Left lung (tissue), 10 donors: Measurements from ENCODE around the gene SLC2A8. TPM values are rescaled to one million over a fixed set of nuclear protein-coding genes. Genes with fewer than 3 reads are reported as not detected.

ENCODE experiments used
- ATAC-seq: fragments of 200-7000 bp; cut with Tn5 transposase; one replicate; pipeline ENCODE4 v1.9.1; 2020; ENCODE audit warnings: moderate library complexity
- DNase-seq, 4 donors: peaks; one replicate each; pipeline ENCODE4 v3.0.0-alpha.2; 2013 to 2020
- H3K27ac ChIP-seq, 2 donors: fragments of 200-600 bp; sonication (generic) in 1 of 2; one replicate each; pipeline versions ENCODE4 v1.5.0 to v1.8.0; 2020 to 2021
- H3K27me3 ChIP-seq, 2 donors: fragments of 200-600 bp; sonication (generic) in 1 of 2; one replicate each; pipeline versions ENCODE4 v1.5.0 to v1.8.0; 2020 to 2021
- H3K36me3 ChIP-seq, 2 donors: fragments of 200-600 bp; sonication (generic) in 1 of 2; one replicate each; pipeline versions ENCODE4 v1.5.0 to v1.8.0; 2020 to 2021
- H3K4me1 ChIP-seq, 2 donors: fragments of 200-600 bp; one replicate each; pipeline ENCODE4 v1.8.0; 2021
- H3K4me3 ChIP-seq, 2 donors: fragments of 200-600 bp; sonication (generic) in 1 of 2; one replicate each; pipeline versions ENCODE4 v1.5.0 to v1.8.0; 2020 to 2021; ENCODE audit warnings: mild to moderate bottlenecking in 1 of 2
- H3K9me3 ChIP-seq, 2 donors: fragments of 200-600 bp; sonication (generic) in 1 of 2; one replicate each; pipeline versions ENCODE4 v1.5.0 to v1.8.0; 2020 to 2021
- intact Hi-C, 2 donors: fragments of 100-400 bp; cut with DNase I; formaldehyde crosslinking; loops; one replicate each; pipeline versions ENCODE4 v1.11.2 to v1.14.2; 2022
- polyA plus RNA-seq, 6 donors: library from polyadenylated mRNA; unstranded; fragments of 120-200 nt; gene quantifications; one replicate each; pipeline ENCODE4 v1.2.1, GENCODE V29; 2013; ENCODE audit not compliant: insufficient read length in 6 of 6
- total RNA-seq, 2 donors: library from RNA; stranded (reverse); fragmentation: NEBNext Ultra II Directional; extraction: Animal tissue kit (Norgen Biotek cat#: 25700); gene quantifications; one replicate each; pipeline ENCODE4 v1.2.1, GENCODE V29; 2021
- TF ChIP-seq, protein P1 (sequence below), 2 donors: fragments of 200-600 bp; sonication (generic) in 1 of 2; IDR thresholded peaks; one replicate each; pipeline versions ENCODE4 v1.5.0 to v1.8.0; 2021; ENCODE audit warnings: antibody characterized with exemption in 2 of 2
- donor health status: DM: no; HTN: yes; CAD: no.
- donor health status: DM: no; HTN: no; CAD: no.

Gene SLC2A8
- total and polyA plus RNA-seq, 8 donors: 18.6 to 24.2 (median 21.6) TPM

DNA sequence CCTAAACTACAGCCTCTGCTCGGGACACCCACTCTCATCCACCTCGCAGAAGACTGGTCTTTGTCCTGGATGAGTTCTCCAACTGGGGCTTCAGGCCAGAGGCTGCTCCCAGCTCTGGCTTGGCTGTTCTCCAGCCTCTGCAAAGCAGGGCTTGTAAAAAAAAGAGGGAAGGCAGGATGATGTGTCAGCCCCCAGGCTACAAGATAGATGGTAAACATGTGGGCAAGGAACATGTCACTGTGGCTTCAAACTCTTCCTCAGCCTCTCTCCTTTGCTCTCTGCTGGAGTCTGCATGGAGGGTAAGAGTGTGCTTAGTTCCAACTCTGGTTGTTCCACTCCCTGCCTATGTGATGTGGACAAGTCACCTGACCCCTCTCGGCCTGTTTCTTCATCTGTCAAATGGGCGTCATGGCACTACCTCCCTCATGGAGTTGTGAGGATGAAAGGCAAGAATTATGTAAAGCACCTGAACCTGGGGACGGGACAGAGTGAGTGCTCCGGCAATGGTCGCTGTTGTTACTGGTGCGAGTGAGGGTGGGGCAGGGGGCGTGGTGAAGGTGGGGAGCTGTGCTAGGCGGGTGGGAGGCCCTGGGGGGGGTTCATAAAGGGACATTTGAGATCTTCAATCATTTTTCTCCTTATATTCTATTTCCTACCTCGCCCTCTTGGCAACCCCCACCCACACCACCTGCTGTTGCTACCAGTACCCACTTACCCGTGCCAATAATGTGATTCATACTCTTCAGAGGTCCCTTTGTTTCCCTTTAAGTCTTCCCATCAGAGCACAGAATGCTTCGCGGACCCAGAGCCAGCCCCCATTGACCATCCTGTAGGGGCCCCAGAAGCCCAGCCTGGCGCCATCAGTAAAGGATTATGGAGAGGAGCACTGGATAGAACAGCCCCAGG, 20.4 kb downstream of the SLC2A8 start:
- peaks cover 0 to 10% of the 10 kb centered on the region in 2 donors for H3K4me1 ChIP-seq
- H3K4me3 ChIP-seq: no peak overlapping the region
- no peaks in the 10 kb centered on the region for H3K27me3 ChIP-seq
- peak; percentile 16 for ATAC-seq
- H3K9me3 ChIP-seq: no peaks in the 10 kb centered on the region
- H3K27ac ChIP-seq: no peak overlapping the region
- no peaks in the 10 kb centered on the region for H3K36me3 ChIP-seq
- TF ChIP-seq, protein P1, sequence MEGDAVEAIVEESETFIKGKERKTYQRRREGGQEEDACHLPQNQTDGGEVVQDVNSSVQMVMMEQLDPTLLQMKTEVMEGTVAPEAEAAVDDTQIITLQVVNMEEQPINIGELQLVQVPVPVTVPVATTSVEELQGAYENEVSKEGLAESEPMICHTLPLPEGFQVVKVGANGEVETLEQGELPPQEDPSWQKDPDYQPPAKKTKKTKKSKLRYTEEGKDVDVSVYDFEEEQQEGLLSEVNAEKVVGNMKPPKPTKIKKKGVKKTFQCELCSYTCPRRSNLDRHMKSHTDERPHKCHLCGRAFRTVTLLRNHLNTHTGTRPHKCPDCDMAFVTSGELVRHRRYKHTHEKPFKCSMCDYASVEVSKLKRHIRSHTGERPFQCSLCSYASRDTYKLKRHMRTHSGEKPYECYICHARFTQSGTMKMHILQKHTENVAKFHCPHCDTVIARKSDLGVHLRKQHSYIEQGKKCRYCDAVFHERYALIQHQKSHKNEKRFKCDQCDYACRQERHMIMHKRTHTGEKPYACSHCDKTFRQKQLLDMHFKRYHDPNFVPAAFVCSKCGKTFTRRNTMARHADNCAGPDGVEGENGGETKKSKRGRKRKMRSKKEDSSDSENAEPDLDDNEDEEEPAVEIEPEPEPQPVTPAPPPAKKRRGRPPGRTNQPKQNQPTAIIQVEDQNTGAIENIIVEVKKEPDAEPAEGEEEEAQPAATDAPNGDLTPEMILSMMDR (IDR thresholded peaks at IDR 0.05): no peak
- intact Hi-C loops: no loop called here
- no peak for DNase-seq

DNA sequence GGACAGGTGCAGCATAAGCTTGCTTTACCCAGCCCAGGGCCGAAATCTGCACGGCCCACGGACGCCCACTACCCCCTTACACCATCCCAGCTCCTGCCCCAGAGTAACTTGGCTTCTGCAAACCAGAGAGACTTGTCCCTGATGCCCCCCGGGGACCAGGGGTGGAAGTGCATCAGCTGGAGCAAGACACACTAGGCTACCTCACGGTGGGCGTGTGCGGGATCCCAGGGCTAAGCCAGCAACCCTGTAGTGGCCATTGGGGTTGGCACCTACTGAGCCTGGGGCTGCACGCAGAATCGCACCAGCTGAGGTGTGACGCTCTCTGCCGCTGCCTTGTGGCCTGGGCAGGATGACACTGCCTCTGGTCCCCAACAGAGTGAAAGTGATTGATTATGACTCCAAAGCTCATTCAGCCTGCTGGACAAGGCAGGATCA, 21.1 kb downstream of the SLC2A8 start:
- TF ChIP-seq, protein P1 (IDR thresholded peaks at IDR 0.05): peak in 1 of 2 donors; percentile 9
- intact Hi-C loops: no loop called here
- H3K36me3 ChIP-seq: no peaks in the 10 kb centered on the region
- H3K27me3 ChIP-seq: no peaks in the 10 kb centered on the region
- DNase-seq (no peak), ATAC-seq (peak; percentile 32)
- no peaks in the 10 kb centered on the region for H3K9me3 ChIP-seq
- peaks cover 5 to 17% of the 10 kb centered on the region in 2 donors for H3K4me1 ChIP-seq
- H3K27ac ChIP-seq: no peak overlapping the region
- no peak overlapping the region for H3K4me3 ChIP-seq

DNA sequence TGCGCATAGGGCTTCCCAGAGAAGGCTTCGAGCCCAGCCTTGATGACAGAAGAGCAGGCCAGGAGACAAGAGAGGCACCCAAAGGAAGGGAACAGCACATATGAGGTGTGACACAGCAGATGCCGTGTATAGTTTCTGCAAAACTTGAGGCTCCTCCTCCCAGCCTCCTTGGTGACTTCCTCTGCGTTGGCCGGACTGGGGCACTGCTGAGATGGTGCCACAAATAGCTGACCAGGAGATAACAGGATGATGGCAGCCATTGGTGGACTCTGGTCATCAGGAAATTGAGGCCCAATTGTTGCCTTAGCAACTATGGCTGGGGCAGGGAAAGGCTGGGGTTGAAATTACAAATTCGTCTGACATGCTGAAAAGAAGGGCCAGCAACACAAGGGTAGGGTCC, 22.4 kb downstream of the SLC2A8 start:
- ATAC-seq (no peak), DNase-seq (no peak)
- Histone ChIP-seq H3K4me3 (no peak overlapping the region), H3K36me3 (no peaks in the 10 kb centered on the region), H3K4me1 (peaks cover 7 to 23% of the 10 kb centered on the region in 2 donors), H3K27me3 (no peaks in the 10 kb centered on the region), H3K9me3 (no peaks in the 10 kb centered on the region), H3K27ac (no peak overlapping the region)
- intact Hi-C loops: no loop called here
- TF ChIP-seq, protein P1 (IDR thresholded peaks at IDR 0.05): no peak

DNA sequence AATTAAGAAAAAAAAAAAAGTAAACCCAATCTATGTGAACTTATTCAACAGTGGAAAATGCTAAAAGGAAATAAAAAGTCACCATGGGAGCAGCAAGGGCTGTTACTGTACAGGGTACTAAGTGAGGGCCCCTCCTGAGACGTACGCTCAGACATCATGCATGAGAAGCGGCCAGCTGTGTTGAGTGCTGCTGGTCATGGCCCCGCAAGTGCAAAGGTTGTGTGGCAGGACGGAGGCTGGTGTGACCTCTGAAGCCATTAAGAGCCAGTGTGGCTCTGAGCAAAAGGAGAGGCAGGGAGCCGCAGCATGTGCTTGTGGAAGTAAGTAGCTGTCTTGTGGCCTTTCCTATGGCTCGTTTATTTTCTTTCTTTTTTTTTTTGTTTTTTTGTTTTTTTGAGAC, 24.1 kb downstream of the SLC2A8 start:
- H3K36me3 ChIP-seq: no peaks in the 10 kb centered on the region
- ATAC-seq (no peak), DNase-seq (no peak)
- peaks cover 20 to 37% of the 10 kb centered on the region in 2 donors for H3K4me1 ChIP-seq
- no peaks in the 10 kb centered on the region for H3K27me3 ChIP-seq
- no peaks in the 10 kb centered on the region for H3K9me3 ChIP-seq
- TF ChIP-seq, protein P1 (IDR thresholded peaks at IDR 0.05): no peak
- H3K4me3 ChIP-seq: no peak overlapping the region
- intact Hi-C loops: no loop called here
- no peak overlapping the region for H3K27ac ChIP-seq

DNA sequence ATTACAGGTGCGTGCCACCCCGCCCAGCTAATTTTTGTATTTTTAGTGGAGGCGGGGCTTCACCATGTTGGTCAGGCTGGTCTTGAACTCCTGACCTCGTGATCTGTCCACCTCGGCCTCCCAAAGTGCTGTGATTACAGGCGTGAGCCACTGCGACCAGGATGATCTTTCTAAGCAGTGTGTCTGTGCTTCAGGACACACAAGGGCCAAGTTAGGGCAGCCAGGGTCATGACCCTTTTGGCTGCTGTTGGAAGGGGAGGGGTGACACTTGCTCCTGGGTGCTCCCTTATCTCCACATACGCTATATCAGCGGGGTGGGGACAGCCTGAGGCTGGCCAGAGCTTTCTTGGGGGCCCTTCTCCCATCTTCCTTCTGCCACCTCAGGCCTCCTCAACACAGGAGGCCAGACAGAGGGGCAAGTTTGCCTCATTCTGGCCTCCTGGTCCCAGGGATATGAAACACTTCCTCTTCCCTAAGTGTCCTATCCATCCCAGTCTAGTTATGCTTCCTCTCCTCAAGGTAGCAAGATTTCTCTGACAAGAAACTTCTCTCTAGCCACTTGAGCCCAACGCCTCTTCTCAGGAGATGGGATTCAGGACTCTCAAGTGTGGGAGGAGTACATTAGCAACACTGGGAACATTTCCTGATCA, 25.3 kb downstream of the SLC2A8 start:
- intact Hi-C loops: no loop called here
- Histone ChIP-seq H3K36me3 (no peaks in the 10 kb centered on the region), H3K4me3 (peak overlapping the region in 1 of 2 donors; percentile 68), H3K27ac (no peak overlapping the region), H3K27me3 (no peaks in the 10 kb centered on the region), H3K4me1 (peaks cover 20 to 46% of the 10 kb centered on the region in 2 donors), H3K9me3 (no peaks in the 10 kb centered on the region)
- ATAC-seq: no peak
- no peak for DNase-seq
- TF ChIP-seq, protein P1 (IDR thresholded peaks at IDR 0.05): no peak
